HepG2 (cell line): Measurements from ENCODE around the gene PHKB. TPM values are rescaled to one million over a fixed set of nuclear protein-coding genes. Genes with fewer than 3 reads are reported as not detected.

ENCODE experiments used
- CCAR2 ChIP-seq: fragments of 200-400 bp; formaldehyde crosslinking; optimal IDR thresholded peaks from 2 replicates; pipeline ENCODE3; 2018; ENCODE audit warnings: low read depth, mild to moderate bottlenecking, low read length, moderate library complexity
- FOXP1 ChIP-seq, 2 experiments: fragments of 450-650 bp in 1 of 2; IDR thresholded peaks; 2 replicates each; pipeline ENCODE4 v1.6.1; 2017 to 2018; ENCODE audit warnings: antibody characterized with exemption in 1 of 2
- HDAC2 ChIP-seq: sonication (generic); formaldehyde crosslinking; IDR thresholded peaks from 2 replicates; pipeline ENCODE4 v1.4.0; 2020; ENCODE audit warnings: missing genetic modification reagents
- HMG20B ChIP-seq: conservative IDR thresholded peaks from 2 replicates; pipeline ENCODE4 v1.6.1; 2016; ENCODE audit warnings: missing genetic modification reagents, missing compliant biosample characterization
- HNF4A ChIP-seq: sonication (generic); formaldehyde crosslinking; IDR thresholded peaks from 2 replicates; pipeline ENCODE4 v1.4.0; 2020; ENCODE audit warnings: missing genetic modification reagents
- HOMEZ ChIP-seq: IDR thresholded peaks from 2 replicates; pipeline ENCODE4 v1.6.1; 2016; ENCODE audit warnings: low read depth
- MAF1 ChIP-seq: sonication (generic); formaldehyde crosslinking; IDR thresholded peaks from 2 replicates; pipeline ENCODE4 v1.5.0; 2020; ENCODE audit warnings: missing genetic modification reagents, borderline replicate concordance
- MYC ChIP-seq: sonication (generic); formaldehyde crosslinking; IDR thresholded peaks from 2 replicates; pipeline ENCODE4 v1.9.0; 2021; ENCODE audit warnings: missing genetic modification reagents, borderline replicate concordance
- NR2F6 ChIP-seq, 2 experiments: IDR thresholded peaks; 2 replicates each; pipeline ENCODE4 v1.6.1; 2016; ENCODE audit warnings: antibody characterized with exemption in 1 of 2, mild to moderate bottlenecking in 1 of 2
- POLR2AphosphoS2 ChIP-seq: IDR thresholded peaks from 2 replicates; pipeline ENCODE4 v1.6.1; 2011; ENCODE audit warnings: low read depth, low read length, improper control_type of control experiment
- RARA ChIP-seq: IDR thresholded peaks from 2 replicates; pipeline ENCODE4 v1.6.1; 2016; ENCODE audit warnings: missing genetic modification reagents, missing compliant biosample characterization
- RFXANK ChIP-seq: IDR thresholded peaks from 2 replicates; pipeline ENCODE4 v1.6.1; 2016
- RXRA ChIP-seq: sonication (generic); formaldehyde crosslinking; IDR thresholded peaks from 2 replicates; pipeline ENCODE4 v1.5.1; 2020; ENCODE audit warnings: missing genetic modification reagents
- SALL1 ChIP-seq: sonication (generic); formaldehyde crosslinking; IDR thresholded peaks from 2 replicates; pipeline ENCODE4 v1.8.0; 2022; ENCODE audit warnings: mild to moderate bottlenecking, missing genetic modification reagents
- TCF12 ChIP-seq, 2 experiments: fragments of 450-650 bp in 1 of 2; sonication (generic) in 1 of 2; formaldehyde crosslinking in 1 of 2; IDR thresholded peaks; 2 replicates each; pipeline versions ENCODE4 v1.6.1 to v1.8.0; 2017 to 2022; ENCODE audit warnings: antibody characterized with exemption in 1 of 2, mild to moderate bottlenecking in 1 of 2, missing genetic modification reagents in 1 of 2, moderate library complexity in 1 of 2
- ZNF121 ChIP-seq: sonication (generic); formaldehyde crosslinking; IDR thresholded peaks from 2 replicates; pipeline ENCODE4 v1.5.0; 2020; ENCODE audit warnings: mild to moderate bottlenecking, missing genetic modification reagents
- ZNF136 ChIP-seq: sonication (generic); formaldehyde crosslinking; IDR thresholded peaks from 2 replicates; pipeline ENCODE4 v1.8.1; 2022; ENCODE audit warnings: low read depth, mild to moderate bottlenecking, moderate library complexity, missing genetic modification reagents
- ZNF274 ChIP-seq: sonication (generic); formaldehyde crosslinking; IDR thresholded peaks from 2 replicates; pipeline ENCODE4 v1.5.1; 2020; ENCODE audit warnings: mild to moderate bottlenecking, missing genetic modification reagents
- ZNF350 ChIP-seq: sonication (generic); formaldehyde crosslinking; IDR thresholded peaks from 2 replicates; pipeline ENCODE4 v1.4.0; 2020; ENCODE audit warnings: mild to moderate bottlenecking, low read depth, missing genetic modification reagents, borderline replicate concordance
- ZNF362 ChIP-seq: sonication (generic); formaldehyde crosslinking; IDR thresholded peaks from 2 replicates; pipeline ENCODE4 v1.4.0; 2020; ENCODE audit warnings: missing genetic modification reagents, mild to moderate bottlenecking, borderline replicate concordance
- ZNF737 ChIP-seq: sonication (generic); formaldehyde crosslinking; IDR thresholded peaks from 2 replicates; pipeline ENCODE4 v1.5.0; 2020; ENCODE audit warnings: missing genetic modification reagents, mild to moderate bottlenecking, borderline replicate concordance
- ZNF770 ChIP-seq: sonication (generic); formaldehyde crosslinking; IDR thresholded peaks from 2 replicates; pipeline ENCODE4 v1.5.0; 2020; ENCODE audit warnings: mild to moderate bottlenecking, missing genetic modification reagents
- polyA plus RNA-seq, 8 experiments: library from polyadenylated mRNA; depleted of rRNA in 3 of 8; stranded (reverse) in 7 of 8; unstranded in 1 of 8; fragments of >200 nt; fragmentation: Illumina TruSeq in 4 of 8; extraction: Trizol in 4 of 8; gene quantifications; 2 replicates each; pipeline versions ENCODE4 v1.2.1 to v1.2.3, GENCODE V29; 2011 to 2016; ENCODE audit warnings: low read depth in 4 of 8, missing spikeins in 1 of 8, mixed read lengths in 1 of 8; ENCODE audit not compliant: insufficient read depth in 1 of 8
- total RNA-seq, 5 experiments: library from RNA; depleted of rRNA; stranded (reverse); fragments of >200 nt; fragmentation: Illumina TruSeq; extraction: Trizol; gene quantifications; 2 replicates each; pipeline ENCODE4 v1.2.3, GENCODE V29; 2016; ENCODE audit warnings: low read depth in 1 of 5
- TF ChIP-seq, protein P1 (sequence below): IDR thresholded peaks from 2 replicates; pipeline ENCODE4 v1.6.1; 2016; ENCODE audit warnings: mild to moderate bottlenecking

Gene PHKB
- total and polyA plus RNA-seq, 2 of the 13 experiments (the other 11 are each of a cell fraction or from before 2014, with no cell fraction given): 66.0 to 80.8 TPM

DNA sequence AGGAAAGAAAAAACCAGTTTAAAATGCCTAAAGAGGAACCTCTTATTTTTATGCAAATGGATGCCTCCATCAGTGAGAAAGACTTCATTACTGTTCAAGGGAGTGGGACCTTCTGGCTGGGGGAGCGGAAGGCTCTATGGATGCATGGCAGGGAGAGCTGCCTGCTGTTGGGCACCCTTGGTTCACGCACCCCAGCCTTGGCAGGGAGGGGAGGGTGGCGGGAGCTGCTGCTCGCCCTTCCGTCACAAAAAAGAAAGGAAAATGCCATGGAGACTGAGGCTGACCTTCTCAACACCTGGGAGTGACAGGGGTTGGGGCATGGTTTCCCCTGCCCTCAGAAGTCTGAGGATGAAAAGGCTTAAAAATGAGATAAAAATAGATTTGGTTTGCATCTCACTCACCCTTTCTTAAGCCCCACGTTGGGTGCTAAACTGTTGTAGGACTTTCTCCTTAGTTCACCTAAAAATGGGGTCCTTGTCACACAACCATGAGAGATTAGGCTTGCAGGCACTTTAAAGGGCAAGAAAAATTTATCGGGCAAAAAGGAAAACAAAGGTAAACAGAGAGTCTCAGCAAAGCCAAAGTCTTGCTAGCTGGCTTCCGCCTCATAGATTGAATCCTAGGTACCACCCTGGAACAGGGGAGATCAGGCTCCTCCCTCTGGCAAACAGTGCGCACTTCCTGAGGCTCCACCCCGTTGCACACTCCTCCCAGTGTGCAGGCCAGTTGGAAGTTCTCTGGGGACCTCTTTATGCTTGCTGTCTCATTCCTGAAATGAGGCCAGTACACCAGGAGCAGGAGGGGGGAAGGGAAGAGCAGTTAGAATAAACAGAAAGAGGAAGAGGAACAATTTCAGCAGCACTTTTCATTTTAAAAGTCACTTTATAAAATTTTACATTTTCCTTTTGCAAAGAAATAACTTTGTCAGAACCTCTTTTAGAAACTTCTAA, 31.6 kb downstream of the PHKB start (continued):
- TF ChIP-seq ZNF770 (CRISPR knock-in tag): no peak
- peak; percentile 95 for TF ChIP-seq SALL1 (CRISPR knock-in tag)
- peak; percentile 59; the same call in 1 of the 2 replicates for TF ChIP-seq RARA (CRISPR knock-in tag)
- TF ChIP-seq POLR2AphosphoS2: no peak
- TF ChIP-seq ZNF274: no peak
- no peak for TF ChIP-seq MAF1
- TF ChIP-seq, protein P1, sequence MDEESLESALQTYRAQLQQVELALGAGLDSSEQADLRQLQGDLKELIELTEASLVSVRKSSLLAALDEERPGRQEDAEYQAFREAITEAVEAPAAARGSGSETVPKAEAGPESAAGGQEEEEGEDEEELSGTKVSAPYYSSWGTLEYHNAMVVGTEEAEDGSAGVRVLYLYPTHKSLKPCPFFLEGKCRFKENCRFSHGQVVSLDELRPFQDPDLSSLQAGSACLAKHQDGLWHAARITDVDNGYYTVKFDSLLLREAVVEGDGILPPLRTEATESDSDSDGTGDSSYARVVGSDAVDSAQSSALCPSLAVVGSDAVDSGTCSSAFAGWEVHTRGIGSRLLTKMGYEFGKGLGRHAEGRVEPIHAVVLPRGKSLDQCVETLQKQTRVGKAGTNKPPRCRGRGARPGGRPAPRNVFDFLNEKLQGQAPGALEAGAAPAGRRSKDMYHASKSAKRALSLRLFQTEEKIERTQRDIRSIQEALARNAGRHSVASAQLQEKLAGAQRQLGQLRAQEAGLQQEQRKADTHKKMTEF (CRISPR knock-in tag): peak; percentile 69
- TF ChIP-seq HOMEZ: peak; percentile 91
- no peak for TF ChIP-seq FOXP1 (IDR thresholded peaks at IDR 0.05)
- peak; percentile 67 for TF ChIP-seq FOXP1 (CRISPR knock-in tag; IDR thresholded peaks at IDR 0.05)
- TF ChIP-seq RFXANK (CRISPR knock-in tag): peak; percentile 51; the same call in 1 of the 2 replicates
- 0 out of 2 replicates have a peak, but pooled peaks have one; percentile 18 for TF ChIP-seq ZNF121
- 0 out of 2 replicates have a peak, but pooled peaks have one; percentile 77 for TF ChIP-seq ZNF136 (CRISPR knock-in tag)
- 0 out of 2 replicates have a peak, but pooled peaks have one; percentile 22 for TF ChIP-seq ZNF362 (CRISPR knock-in tag)
- 0 out of 2 replicates have a peak, but pooled peaks have one; percentile 16 for TF ChIP-seq RXRA (CRISPR knock-in tag)
- TF ChIP-seq HDAC2 (CRISPR knock-in tag): peak; percentile 71; the same call in 1 of the 2 replicates
- peak; percentile 57 for TF ChIP-seq HNF4A (CRISPR knock-in tag)
- TF ChIP-seq CCAR2: no peak
- no peak for TF ChIP-seq TCF12 (IDR thresholded peaks at IDR 0.05)
- no peak for TF ChIP-seq TCF12 (CRISPR knock-in tag; IDR thresholded peaks at IDR 0.05)
- TF ChIP-seq MYC: peak; percentile 49; the same call in 1 of the 2 replicates
- TF ChIP-seq ZNF737: no peak
- peak; percentile 40; the same call in 1 of the 2 replicates for TF ChIP-seq ZNF350 (CRISPR knock-in tag)
- TF ChIP-seq HMG20B (CRISPR knock-in tag): peak; percentile 51
- TF ChIP-seq NR2F6 (IDR thresholded peaks at IDR 0.05): no peak; the same call in 1 of the 2 replicates
- TF ChIP-seq NR2F6 (CRISPR knock-in tag; IDR thresholded peaks at IDR 0.05): peak; percentile 33; the same call in 1 of the 2 replicates
